Fibroblast of pulmonary artery (primary cell): Measurements from ENCODE around the gene CLDN9.

ENCODE experiments used
- DNase-seq: peaks from one replicate; pipeline ENCODE4 v3.0.0-alpha.2; 2010; ENCODE audit warnings: low read depth
- H3K4me3 ChIP-seq: replicated peaks from 2 replicates; pipeline ENCODE4 v1.5.1; 2011; ENCODE audit warnings: low read depth, mild to moderate bottlenecking, control low read depth, low read length, moderate library complexity
- CTCF ChIP-seq: IDR thresholded peaks from 2 replicates; pipeline ENCODE4 v1.5.1; 2011; ENCODE audit warnings: mild to moderate bottlenecking, control low read depth, low read length, inconsistent platforms; ENCODE audit errors: missing control alignments

The CLDN9 gene

GRCh38 chr16:3035972-3036725 is 23.4 kb downstream of the CLDN9 start:
- no peak for DNase-seq
- no peak for TF ChIP-seq CTCF
- no peak overlapping the region for H3K4me3 ChIP-seq

GRCh38 chr16:3036726-3037315 is 24.1 kb downstream of the CLDN9 start, which contains the start of gene BICDL2:
Gene BICDL2 (minus strand): TSS chr16:3036944. CDS start chr16:3035496, 1,448 bp downstream.
- TF ChIP-seq CTCF: no peak
- H3K4me3 ChIP-seq: no peak within 1 kb of the TSS
- DNase-seq: no peak

- peak; percentile 18 for DNase-seq
- no peak overlapping the region for H3K4me3 ChIP-seq
- TF ChIP-seq CTCF: no peak
Measured at GRCh38 chr16:3038256-3038655, 25.5 kb downstream of the CLDN9 start.

GRCh38 chr16:3038896-3039295 is 26.2 kb downstream of the CLDN9 start:
- H3K4me3 ChIP-seq: no peak overlapping the region
- no peak for TF ChIP-seq CTCF
- DNase-seq: no peak

- DNase-seq: no peak
- TF ChIP-seq CTCF: no peak
- no peak overlapping the region for H3K4me3 ChIP-seq
Measured at GRCh38 chr16:3042376-3042775, 29.7 kb downstream of the CLDN9 start.

- TF ChIP-seq CTCF: no peak
- H3K4me3 ChIP-seq: no peak overlapping the region
- no peak for DNase-seq
Measured at GRCh38 chr16:3044708-3045107, 32.0 kb downstream of the CLDN9 start.
